UCSD-AML1 (cell line): ENCODE measurements around the gene FRRS1.

Source experiments
- DNase-seq: peaks from one replicate; lab custom pipeline; 2025; ENCODE audit not compliant: unreplicated experiment; lab: John Stamatoyannopoulos, UW

Gene FRRS1

GRCh38 chr1:99676876-99677275, 89.6 kb downstream of the FRRS1 start:
- no peak for DNase-seq

GRCh38 chr1:99675994-99676393, 90.4 kb downstream of the FRRS1 start:
- DNase-seq = no peak

- no peak for DNase-seq
Measured at GRCh38 chr1:99675292-99675691, 91.1 kb downstream of the FRRS1 start.

- DNase-seq = no peak
Measured at GRCh38 chr1:99674115-99675064, 92.0 kb downstream of the FRRS1 start.

- no peak for DNase-seq
Measured at GRCh38 chr1:99673315-99673714, 93.1 kb downstream of the FRRS1 start.

GRCh38 chr1:99672530-99673213, 93.8 kb downstream of the FRRS1 start:
- DNase-seq = no peak

- no peak for DNase-seq
Measured at GRCh38 chr1:99672038-99672437, 94.4 kb downstream of the FRRS1 start.

- no peak for DNase-seq
Measured at GRCh38 chr1:99670583-99670982, 95.9 kb downstream of the FRRS1 start.

GRCh38 chr1:99669821-99670220, 96.6 kb downstream of the FRRS1 start:
- no peak for DNase-seq

GRCh38 chr1:99669376-99669775, 97.1 kb downstream of the FRRS1 start:
- DNase-seq = no peak

GRCh38 chr1:99665212-99665611, 101.2 kb downstream of the FRRS1 start:
- no peak for DNase-seq

GRCh38 chr1:99663501-99663900, 102.9 kb downstream of the FRRS1 start:
- DNase-seq = no peak

GRCh38 chr1:99662539-99663080, 103.8 kb downstream of the FRRS1 start:
- no peak for DNase-seq

- no peak for DNase-seq
Measured at GRCh38 chr1:99661780-99662179, 104.7 kb downstream of the FRRS1 start.

GRCh38 chr1:99660496-99660895, 105.9 kb downstream of the FRRS1 start:
- DNase-seq = no peak

GRCh38 chr1:99659755-99660210, 106.7 kb downstream of the FRRS1 start:
- DNase-seq = no peak
